HEK293 (cell line): ENCODE results near the gene RPL9.

ENCODE experiments used
- CTCF ChIA-PET: fragments of 350-600 bp; formaldehyde crosslinking; extraction: SDS; loops from one replicate; lab custom pipeline; 2021; ENCODE audit warnings: antibody characterized with exemption; lab: Yijun Ruan, JAX
- POLR2A ChIA-PET: fragments of 300-600 bp; formaldehyde crosslinking; extraction: SDS; loops from one replicate; lab custom pipeline; 2020; ENCODE audit warnings: antibody characterized with exemption, inconsistent platforms; lab: Yijun Ruan, JAX
- H3K27ac ChIP-seq: fragments of 200-500 bp; sonication (Bioruptor generic); 2 replicates; pipeline ENCODE4 v1.5.1; 2014; ENCODE audit warnings: low read depth, low read length, control low read depth, inconsistent platforms; ENCODE audit errors: extremely low read depth
- H3K36me3 ChIP-seq, 2 experiments: fragments of 200-500 bp in 1 of 2; sonication (Bioruptor generic) in 1 of 2; 1 replicate in 1 of 2; 2 replicates in 1 of 2; pipeline ENCODE4 v1.5.1; 2014 to 2017; ENCODE audit warnings: inconsistent platforms in 2 of 2, low read length in 2 of 2; ENCODE audit not compliant: control insufficient read depth in 2 of 2, insufficient read depth in 1 of 2
- H3K4me1 ChIP-seq: fragments of 200-500 bp; sonication (Bioruptor generic); 2 replicates; pipeline ENCODE4 v1.5.1; 2014; ENCODE audit warnings: mild to moderate bottlenecking, low read length, inconsistent platforms; ENCODE audit not compliant: control insufficient read depth, insufficient read depth
- H3K4me3 ChIP-seq: 2 replicates; pipeline ENCODE4 v1.5.1; 2011; ENCODE audit warnings: low read depth, mild to moderate bottlenecking, control low read depth, low read length, moderate library complexity
- H3K9me3 ChIP-seq: fragments of 200-500 bp; sonication (Bioruptor generic); 2 replicates; pipeline ENCODE4 v1.5.1; 2014; ENCODE audit warnings: low read depth, low read length, inconsistent platforms; ENCODE audit not compliant: control insufficient read depth, insufficient read depth
- GLIS2 ChIP-seq: fragments of 450-650 bp; formaldehyde crosslinking; IDR thresholded peaks from 2 replicates; pipeline ENCODE4 v1.5.1; 2016; ENCODE audit warnings: missing biosample characterization, missing genetic modification characterization
- PATZ1 ChIP-seq: fragments of 450-650 bp; formaldehyde crosslinking; IDR thresholded peaks from 2 replicates; pipeline ENCODE4 v1.5.1; 2016; ENCODE audit warnings: missing biosample characterization, missing genetic modification characterization
- SP3 ChIP-seq: fragments of 450-650 bp; formaldehyde crosslinking; IDR thresholded peaks from 2 replicates; pipeline ENCODE4 v1.5.1; 2016; ENCODE audit warnings: missing biosample characterization, missing genetic modification characterization
- TRIM28 ChIP-seq: IDR thresholded peaks from 2 replicates; pipeline ENCODE4 v1.6.1; 2011; ENCODE audit warnings: low read length, control low read depth, borderline replicate concordance
- TSHZ1 ChIP-seq: fragments of 450-650 bp; formaldehyde crosslinking; IDR thresholded peaks from 2 replicates; pipeline ENCODE4 v1.5.1; 2016; ENCODE audit warnings: missing biosample characterization, missing genetic modification characterization, borderline replicate concordance
- ZBTB8A ChIP-seq: fragments of 450-650 bp; formaldehyde crosslinking; IDR thresholded peaks from 2 replicates; pipeline ENCODE4 v1.5.1; 2016; ENCODE audit warnings: missing biosample characterization, missing genetic modification characterization
- ZNF133 ChIP-seq: fragments of 450-650 bp; formaldehyde crosslinking; IDR thresholded peaks from 2 replicates; pipeline ENCODE4 v1.5.1; 2016; ENCODE audit warnings: missing biosample characterization, missing genetic modification characterization
- ZNF138 ChIP-seq: fragments of 450-650 bp; formaldehyde crosslinking; IDR thresholded peaks from 2 replicates; pipeline ENCODE4 v1.5.1; 2016; ENCODE audit warnings: missing biosample characterization, missing genetic modification characterization, borderline replicate concordance
- ZNF140 ChIP-seq: fragments of 450-650 bp; formaldehyde crosslinking; IDR thresholded peaks from 2 replicates; pipeline ENCODE4 v1.5.1; 2016; ENCODE audit warnings: missing biosample characterization, missing genetic modification characterization
- ZNF174 ChIP-seq: fragments of 450-650 bp; formaldehyde crosslinking; IDR thresholded peaks from 2 replicates; pipeline ENCODE4 v1.5.0; 2017; ENCODE audit warnings: missing biosample characterization, mild to moderate bottlenecking, missing genetic modification characterization
- ZNF266 ChIP-seq: fragments of 450-650 bp; formaldehyde crosslinking; IDR thresholded peaks from 2 replicates; pipeline ENCODE4 v1.5.1; 2016; ENCODE audit warnings: missing biosample characterization, missing genetic modification characterization, low read depth
- ZNF292 ChIP-seq: fragments of 450-650 bp; formaldehyde crosslinking; IDR thresholded peaks from 2 replicates; pipeline ENCODE4 v1.5.1; 2016; ENCODE audit warnings: low read depth, missing biosample characterization, missing genetic modification characterization, borderline replicate concordance
- ZNF335 ChIP-seq: fragments of 450-650 bp; formaldehyde crosslinking; conservative IDR thresholded peaks from 2 replicates; pipeline ENCODE4 v1.5.1; 2016; ENCODE audit warnings: missing biosample characterization, missing genetic modification characterization
- ZNF394 ChIP-seq: fragments of 450-650 bp; formaldehyde crosslinking; IDR thresholded peaks from 2 replicates; pipeline ENCODE4 v1.5.1; 2016; ENCODE audit warnings: missing biosample characterization, missing genetic modification characterization, mild to moderate bottlenecking, moderate library complexity, borderline replicate concordance
- ZNF404 ChIP-seq: fragments of 450-650 bp; formaldehyde crosslinking; IDR thresholded peaks from 2 replicates; pipeline ENCODE4 v1.5.1; 2017; ENCODE audit warnings: missing biosample characterization, missing genetic modification characterization
- ZNF433 ChIP-seq: fragments of 450-650 bp; formaldehyde crosslinking; IDR thresholded peaks from 2 replicates; pipeline ENCODE4 v1.5.1; 2016; ENCODE audit warnings: missing biosample characterization, missing genetic modification characterization, low read depth
- ZNF529 ChIP-seq: fragments of 450-650 bp; formaldehyde crosslinking; IDR thresholded peaks from 2 replicates; pipeline ENCODE4 v1.5.1; 2017; ENCODE audit warnings: missing genetic modification characterization, missing biosample characterization; ENCODE audit not compliant: insufficient replicate concordance
- ZNF555 ChIP-seq: fragments of 450-650 bp; formaldehyde crosslinking; conservative IDR thresholded peaks from 2 replicates; pipeline ENCODE4 v1.5.1; 2017; ENCODE audit warnings: missing biosample characterization, mild to moderate bottlenecking, missing genetic modification characterization, inconsistent platforms
- ZNF558 ChIP-seq: fragments of 450-650 bp; formaldehyde crosslinking; IDR thresholded peaks from 2 replicates; pipeline ENCODE4 v1.5.1; 2016; ENCODE audit warnings: missing biosample characterization, missing genetic modification characterization
- ZNF560 ChIP-seq: fragments of 450-650 bp; formaldehyde crosslinking; IDR thresholded peaks from 2 replicates; pipeline ENCODE4 v1.5.1; 2017; ENCODE audit warnings: missing biosample characterization, missing genetic modification characterization, borderline replicate concordance
- ZNF623 ChIP-seq: fragments of 450-650 bp; formaldehyde crosslinking; IDR thresholded peaks from 2 replicates; pipeline ENCODE4 v1.5.1; 2016; ENCODE audit warnings: missing biosample characterization, missing genetic modification characterization
- ZNF837 ChIP-seq: fragments of 450-650 bp; formaldehyde crosslinking; IDR thresholded peaks from 2 replicates; pipeline ENCODE4 v1.5.1; 2016; ENCODE audit warnings: missing biosample characterization, missing genetic modification characterization
- ZSCAN23 ChIP-seq: fragments of 450-650 bp; formaldehyde crosslinking; IDR thresholded peaks from 2 replicates; pipeline ENCODE4 v1.5.1; 2016; ENCODE audit warnings: missing biosample characterization, missing genetic modification characterization
- TF ChIP-seq, protein P1 (sequence below): fragments of 450-650 bp; formaldehyde crosslinking; conservative IDR thresholded peaks from 2 replicates; pipeline ENCODE4 v1.5.1; 2016; ENCODE audit warnings: low read depth, missing biosample characterization, missing genetic modification characterization
- TF ChIP-seq, protein P2 (sequence below): fragments of 450-650 bp; formaldehyde crosslinking; conservative IDR thresholded peaks from 2 replicates; pipeline ENCODE4 v1.5.1; 2016; ENCODE audit warnings: low read depth, missing biosample characterization, missing genetic modification characterization

The RPL9 gene

DNA sequence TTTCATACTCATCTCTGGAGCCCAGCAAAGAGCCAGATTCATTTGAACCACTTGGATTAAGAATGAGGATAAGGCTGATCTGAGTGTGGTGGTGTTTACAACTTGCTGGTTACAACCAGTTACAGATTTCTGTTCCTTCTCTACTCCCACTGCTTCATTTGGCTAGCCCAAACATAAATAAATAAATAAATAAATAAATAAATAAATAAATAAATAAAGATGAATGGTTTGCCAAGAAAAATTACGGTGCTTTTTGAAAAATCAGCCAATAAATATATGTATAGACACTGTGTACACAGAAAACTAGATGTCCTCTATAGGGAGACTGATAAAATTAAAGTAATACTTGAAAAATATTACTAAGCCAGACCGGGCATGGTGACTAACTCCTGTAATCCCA is 17.1 kb downstream of the RPL9 start:
- Histone ChIP-seq H3K9me3 (no peaks in the 10 kb centered on the region), H3K4me1 (no peaks in the 10 kb centered on the region), H3K27ac (no peak overlapping the region), H3K36me3 (no peaks in the 10 kb centered on the region), H3K4me3 (no peak overlapping the region)
- POLR2A ChIA-PET = no interaction called here
- CTCF ChIA-PET = no interaction called here
- TF ChIP-seq ZSCAN23 (tag by site-specific recombination) = no peak
- no peak for TF ChIP-seq ZNF335 (tag by site-specific recombination)
- no peak for TF ChIP-seq GLIS2
- peak; percentile 89; the same call in 1 of the 2 replicates for TF ChIP-seq ZNF394 (tag by site-specific recombination)
- TF ChIP-seq PATZ1 = no peak
- no peak for TF ChIP-seq ZNF133 (tag by site-specific recombination)
- 0 out of 2 replicates have a peak, but pooled peaks have one; percentile 12 for TF ChIP-seq ZNF560 (tag by site-specific recombination)
- no peak for TF ChIP-seq ZNF138 (tag by site-specific recombination)
- peak; percentile 72 for TF ChIP-seq ZNF558 (tag by site-specific recombination)
- peak; percentile 40; the same call in 1 of the 2 replicates for TF ChIP-seq ZBTB8A (tag by site-specific recombination)
- no peak for TF ChIP-seq ZNF174
- TF ChIP-seq ZNF266 (tag by site-specific recombination) = 0 out of 2 replicates have a peak, but pooled peaks have one; percentile 35
- peak; percentile 47 for TF ChIP-seq ZNF433
- TF ChIP-seq ZNF555 = peak; percentile 62
- TF ChIP-seq, protein P1, sequence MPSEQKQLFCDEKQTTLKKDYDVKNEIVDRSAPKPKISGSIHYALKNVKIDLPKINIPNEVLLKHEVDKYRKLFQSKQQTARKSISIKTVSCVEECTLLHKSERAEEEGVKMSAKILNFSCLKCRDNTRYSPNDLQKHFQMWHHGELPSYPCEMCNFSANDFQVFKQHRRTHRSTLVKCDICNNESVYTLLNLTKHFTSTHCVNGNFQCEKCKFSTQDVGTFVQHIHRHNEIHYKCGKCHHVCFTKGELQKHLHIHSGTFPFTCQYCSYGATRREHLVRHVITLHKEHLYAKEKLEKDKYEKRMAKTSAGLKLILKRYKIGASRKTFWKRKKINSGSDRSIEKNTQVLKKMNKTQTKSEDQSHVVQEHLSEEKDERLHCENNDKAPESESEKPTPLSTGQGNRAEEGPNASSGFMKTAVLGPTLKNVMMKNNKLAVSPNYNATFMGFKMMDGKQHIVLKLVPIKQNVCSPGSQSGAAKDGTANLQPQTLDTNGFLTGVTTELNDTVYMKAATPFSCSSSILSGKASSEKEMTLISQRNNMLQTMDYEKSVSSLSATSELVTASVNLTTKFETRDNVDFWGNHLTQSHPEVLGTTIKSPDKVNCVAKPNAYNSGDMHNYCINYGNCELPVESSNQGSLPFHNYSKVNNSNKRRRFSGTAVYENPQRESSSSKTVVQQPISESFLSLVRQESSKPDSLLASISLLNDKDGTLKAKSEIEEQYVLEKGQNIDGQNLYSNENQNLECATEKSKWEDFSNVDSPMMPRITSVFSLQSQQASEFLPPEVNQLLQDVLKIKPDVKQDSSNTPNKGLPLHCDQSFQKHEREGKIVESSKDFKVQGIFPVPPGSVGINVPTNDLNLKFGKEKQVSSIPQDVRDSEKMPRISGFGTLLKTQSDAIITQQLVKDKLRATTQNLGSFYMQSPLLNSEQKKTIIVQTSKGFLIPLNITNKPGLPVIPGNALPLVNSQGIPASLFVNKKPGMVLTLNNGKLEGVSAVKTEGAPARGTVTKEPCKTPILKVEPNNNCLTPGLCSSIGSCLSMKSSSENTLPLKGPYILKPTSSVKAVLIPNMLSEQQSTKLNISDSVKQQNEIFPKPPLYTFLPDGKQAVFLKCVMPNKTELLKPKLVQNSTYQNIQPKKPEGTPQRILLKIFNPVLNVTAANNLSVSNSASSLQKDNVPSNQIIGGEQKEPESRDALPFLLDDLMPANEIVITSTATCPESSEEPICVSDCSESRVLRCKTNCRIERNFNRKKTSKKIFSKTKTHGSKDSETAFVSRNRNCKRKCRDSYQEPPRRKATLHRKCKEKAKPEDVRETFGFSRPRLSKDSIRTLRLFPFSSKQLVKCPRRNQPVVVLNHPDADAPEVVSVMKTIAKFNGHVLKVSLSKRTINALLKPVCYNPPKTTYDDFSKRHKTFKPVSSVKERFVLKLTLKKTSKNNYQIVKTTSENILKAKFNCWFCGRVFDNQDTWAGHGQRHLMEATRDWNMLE = peak; percentile 80
- no peak for TF ChIP-seq SP3 (tag by site-specific recombination)
- TF ChIP-seq ZNF837 (tag by site-specific recombination) = no peak
- TF ChIP-seq ZNF529 (tag by site-specific recombination) = no peak
- TF ChIP-seq TRIM28 = no peak
- peak; percentile 46; the same call in 1 of the 2 replicates for TF ChIP-seq ZNF140 (tag by site-specific recombination)
- peak; percentile 77 for TF ChIP-seq ZNF292 (tag by site-specific recombination)
- TF ChIP-seq, protein P2, sequence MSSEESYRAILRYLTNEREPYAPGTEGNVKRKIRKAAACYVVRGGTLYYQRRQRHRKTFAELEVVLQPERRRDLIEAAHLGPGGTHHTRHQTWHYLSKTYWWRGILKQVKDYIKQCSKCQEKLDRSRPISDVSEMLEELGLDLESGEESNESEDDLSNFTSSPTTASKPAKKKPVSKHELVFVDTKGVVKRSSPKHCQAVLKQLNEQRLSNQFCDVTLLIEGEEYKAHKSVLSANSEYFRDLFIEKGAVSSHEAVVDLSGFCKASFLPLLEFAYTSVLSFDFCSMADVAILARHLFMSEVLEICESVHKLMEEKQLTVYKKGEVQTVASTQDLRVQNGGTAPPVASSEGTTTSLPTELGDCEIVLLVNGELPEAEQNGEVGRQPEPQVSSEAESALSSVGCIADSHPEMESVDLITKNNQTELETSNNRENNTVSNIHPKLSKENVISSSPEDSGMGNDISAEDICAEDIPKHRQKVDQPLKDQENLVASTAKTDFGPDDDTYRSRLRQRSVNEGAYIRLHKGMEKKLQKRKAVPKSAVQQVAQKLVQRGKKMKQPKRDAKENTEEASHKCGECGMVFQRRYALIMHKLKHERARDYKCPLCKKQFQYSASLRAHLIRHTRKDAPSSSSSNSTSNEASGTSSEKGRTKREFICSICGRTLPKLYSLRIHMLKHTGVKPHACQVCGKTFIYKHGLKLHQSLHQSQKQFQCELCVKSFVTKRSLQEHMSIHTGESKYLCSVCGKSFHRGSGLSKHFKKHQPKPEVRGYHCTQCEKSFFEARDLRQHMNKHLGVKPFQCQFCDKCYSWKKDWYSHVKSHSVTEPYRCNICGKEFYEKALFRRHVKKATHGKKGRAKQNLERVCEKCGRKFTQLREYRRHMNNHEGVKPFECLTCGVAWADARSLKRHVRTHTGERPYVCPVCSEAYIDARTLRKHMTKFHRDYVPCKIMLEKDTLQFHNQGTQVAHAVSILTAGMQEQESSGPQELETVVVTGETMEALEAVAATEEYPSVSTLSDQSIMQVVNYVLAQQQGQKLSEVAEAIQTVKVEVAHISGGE (tag by site-specific recombination) = peak; percentile 49
- peak; percentile 71 for TF ChIP-seq ZNF623 (tag by site-specific recombination)
- TF ChIP-seq ZNF404 (tag by site-specific recombination) = 0 out of 2 replicates have a peak, but pooled peaks have one; percentile 16
- no peak for TF ChIP-seq TSHZ1 (tag by site-specific recombination)
